Measurements from ENCODE around the gene CNTNAP2.

Gene CNTNAP2

GRCh38 chr7:146865696-146866095, 749.1 kb downstream of the CNTNAP2 start:
- TF ChIP-seq CTCF (IDR thresholded peaks at IDR 0.05; ENCODE audit: low read depth, low read length) = no peak
- H3K4me3 ChIP-seq (ENCODE audit: low read depth, low read length) = no peak overlapping the region

DNA sequence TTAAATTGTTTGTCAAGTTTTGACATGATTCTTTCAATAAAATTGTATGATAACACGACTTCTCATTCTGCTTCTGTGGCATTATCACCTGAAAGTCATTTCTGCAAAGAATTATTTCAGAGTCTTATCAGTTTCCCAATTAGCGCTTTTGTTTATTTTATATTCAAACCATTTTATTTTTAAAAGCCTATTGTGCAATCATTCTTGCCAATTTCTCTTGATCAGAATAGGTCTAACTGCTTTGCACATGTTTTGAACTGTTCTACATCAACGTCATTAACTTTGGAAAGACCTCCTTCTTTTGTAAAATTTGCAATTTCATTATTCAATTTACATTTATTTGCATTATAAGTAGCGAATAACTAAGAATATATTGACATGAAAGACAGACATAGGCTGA, 758.1 kb downstream of the CNTNAP2 start:
- no peak for TF ChIP-seq CTCF (IDR thresholded peaks at IDR 0.05; ENCODE audit: low read depth, low read length)
- H3K4me3 ChIP-seq (ENCODE audit: low read depth, low read length) = no peak overlapping the region

- no peak overlapping the region for H3K4me3 ChIP-seq (ENCODE audit: low read depth, low read length)
- no peak for TF ChIP-seq CTCF (IDR thresholded peaks at IDR 0.05; ENCODE audit: low read depth, low read length)
Measured at GRCh38 chr7:146875237-146875785, 758.7 kb downstream of the CNTNAP2 start.

DNA sequence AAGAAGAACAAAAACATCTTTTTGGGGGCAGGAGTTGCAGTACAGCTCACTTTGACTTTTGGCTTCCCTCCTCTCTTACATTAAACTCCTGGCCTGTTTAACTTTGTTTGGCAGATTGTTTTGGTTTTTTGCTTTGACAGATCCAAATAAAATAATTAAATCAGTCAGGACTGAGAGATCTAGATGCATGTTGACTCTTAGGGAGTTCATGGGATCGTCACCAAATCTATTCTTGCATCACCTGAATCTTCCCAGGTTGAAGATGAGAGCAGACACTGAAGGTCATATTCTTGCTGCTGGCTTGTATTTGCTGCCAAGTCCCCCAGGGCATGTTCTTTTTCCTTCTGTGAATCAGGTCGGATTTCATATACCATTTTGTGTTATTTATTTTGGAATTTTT, 759.4 kb downstream of the CNTNAP2 start:
- no peak overlapping the region for H3K4me3 ChIP-seq (ENCODE audit: low read depth, low read length)
- TF ChIP-seq CTCF (IDR thresholded peaks at IDR 0.05; ENCODE audit: low read depth, low read length) = no peak

GRCh38 chr7:146876411-146876810, 759.8 kb downstream of the CNTNAP2 start:
- TF ChIP-seq CTCF (IDR thresholded peaks at IDR 0.05; ENCODE audit: low read depth, low read length) = no peak
- no peak overlapping the region for H3K4me3 ChIP-seq (ENCODE audit: low read depth, low read length)

GRCh38 chr7:146878901-146879300, 762.3 kb downstream of the CNTNAP2 start:
- no peak overlapping the region for H3K4me3 ChIP-seq (ENCODE audit: low read depth, low read length)
- TF ChIP-seq CTCF (IDR thresholded peaks at IDR 0.05; ENCODE audit: low read depth, low read length) = no peak

DNA sequence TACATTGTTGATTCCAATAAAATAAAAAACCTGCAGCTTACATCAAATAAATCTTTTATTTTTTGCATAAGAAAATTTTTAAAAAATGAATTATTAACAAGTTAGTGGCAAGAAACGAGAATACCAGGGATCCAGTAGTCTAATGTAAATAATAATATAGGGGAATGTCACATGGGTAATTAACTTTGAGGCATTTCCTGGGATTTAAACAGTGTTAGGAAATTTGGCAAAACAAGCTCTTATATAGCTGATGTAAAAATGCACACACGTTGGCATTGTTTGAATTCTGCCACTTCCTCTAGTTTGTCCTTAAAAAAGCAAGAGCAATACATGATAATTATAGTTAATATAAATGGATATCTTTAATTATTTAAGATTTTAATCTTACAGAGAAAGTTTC, 768.6 kb downstream of the CNTNAP2 start:
- no peak for TF ChIP-seq CTCF (IDR thresholded peaks at IDR 0.05; ENCODE audit: low read depth, low read length)

More for the DNA sequence above, 768.6 kb downstream of the CNTNAP2 start:
- no peak overlapping the region for H3K4me3 ChIP-seq (ENCODE audit: low read depth, low read length)

Measured in WI38 (cell line).